Tibial artery (tissue), 4 donors: ENCODE results near the gene RETREG1.

Experiments used
- DNase-seq, 2 donors: peaks; one replicate each; pipeline ENCODE4 v3.0.0-alpha.2; 2019
- H3K27ac ChIP-seq, 2 donors: fragments of 200-600 bp; sonication (generic) in 1 of 2; 1 replicate in 1 of 2; 2 replicates in 1 of 2; pipeline ENCODE4 v1.5.1; 2018 to 2019; ENCODE audit warnings: mild to moderate bottlenecking in 1 of 2
- H3K27me3 ChIP-seq, 2 donors: fragments of 200-600 bp; sonication (generic) in 1 of 2; one replicate each; pipeline versions ENCODE4 v1.5.1 to v1.6.0; 2016 to 2019
- H3K36me3 ChIP-seq, 3 donors: fragments of 200-600 bp; sonication (generic) in 2 of 3; one replicate each; pipeline ENCODE4 v1.5.1; 2016 to 2019; ENCODE audit warnings: mild to moderate bottlenecking in 2 of 3
- H3K4me1 ChIP-seq, 4 donors: fragments of 200-600 bp; sonication (generic) in 2 of 4; 1 replicate in 3 of 4; 2 replicates in 1 of 4; pipeline ENCODE4 v1.5.1; 2016 to 2019
- H3K4me3 ChIP-seq, 2 donors: fragments of 200-600 bp; sonication (generic) in 1 of 2; 1 replicate in 1 of 2; 2 replicates in 1 of 2; pipeline ENCODE4 v1.5.1; 2018 to 2019; ENCODE audit warnings: mild to moderate bottlenecking in 2 of 2
- H3K9me3 ChIP-seq, 3 donors: fragments of 200-600 bp; sonication (generic) in 1 of 3; one replicate each; pipeline ENCODE4 v1.5.1; 2016 to 2019
- intact Hi-C: fragments of 100-400 bp; cut with DNase I; formaldehyde crosslinking; loops from one replicate; pipeline ENCODE4 v1.15.0; 2023; ENCODE audit warnings: low total_unique reads
- TF ChIP-seq, protein P1 (sequence below), 2 experiments: fragments of 200-600 bp in 1 of 2; fragments of 450-650 bp in 1 of 2; IDR thresholded peaks; one replicate each; pipeline ENCODE4 v1.5.1; 2017 to 2019; ENCODE audit warnings: antibody characterized with exemption in 2 of 2, mild to moderate bottlenecking in 1 of 2, moderate library complexity in 1 of 2

RETREG1 gene

DNA sequence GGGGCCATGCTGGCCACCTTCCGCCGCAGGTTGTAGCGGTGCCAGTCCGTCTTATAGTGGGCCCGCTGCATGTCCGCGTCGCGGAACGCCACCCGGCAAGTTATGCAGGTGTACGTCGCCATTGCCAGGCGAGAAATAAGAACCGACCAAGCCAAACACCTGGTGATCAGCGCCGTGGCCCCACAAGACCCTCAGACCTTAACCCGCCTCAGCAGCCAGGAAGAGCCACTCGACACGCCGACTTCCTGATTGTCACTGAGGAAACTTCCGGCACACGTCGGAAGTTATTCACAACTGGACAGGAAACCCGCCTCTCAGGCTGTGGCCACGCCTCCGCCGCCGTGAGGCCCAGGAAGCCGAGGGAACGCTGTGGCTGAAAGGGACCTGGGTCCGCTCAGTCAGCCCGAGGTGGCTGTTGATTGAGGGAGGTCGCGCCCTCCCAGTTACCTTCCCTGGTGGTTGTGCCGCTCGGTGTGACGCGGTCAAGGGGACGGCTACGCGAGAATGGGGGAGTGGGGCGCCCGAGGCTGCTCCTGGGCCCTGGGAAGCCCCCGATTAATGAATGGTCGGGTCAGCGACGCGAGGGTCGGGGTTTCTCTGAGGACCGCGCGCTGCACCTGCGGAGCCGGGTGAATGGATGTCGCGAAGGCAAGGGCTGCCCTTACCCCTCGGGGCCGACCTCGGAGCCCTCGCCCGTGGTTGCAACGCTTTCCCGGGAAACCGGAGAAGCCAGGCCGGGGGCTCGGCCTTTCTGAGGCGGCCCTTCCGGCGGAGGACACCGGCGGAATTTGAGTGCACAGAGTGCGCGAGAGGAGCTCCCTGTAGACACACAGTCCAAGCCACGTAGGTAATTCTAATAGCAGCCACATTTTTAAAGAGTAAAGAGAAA lies 151.0 kb downstream of the RETREG1 start, which contains the start of gene ZNF622:
TSS of gene ZNF622 (minus strand) at position 257 of the 889 bp plus-strand sequence. CDS start at position 122, 135 bp downstream.
- Histone ChIP-seq H3K36me3 (peaks cover 26 to 27% (median 26%) of the 10 kb centered on the region in 3 donors), H3K27ac (peak within 1 kb of the TSS; percentile 74 to 80), H3K27me3 (no peaks in the 10 kb centered on the region), H3K9me3 (no peaks in the 10 kb centered on the region), H3K4me1 (peaks cover 0 to 59% (median 44%) of the 10 kb centered on the region in 4 donors), H3K4me3 (peak within 1 kb of the TSS; percentile 80 to 93)
- intact Hi-C loops = loop anchor here (10.0 kb wide), 1 partner anchor 729 kb away; no protein-coding TSS in a partner anchor
- TF ChIP-seq, protein P1, sequence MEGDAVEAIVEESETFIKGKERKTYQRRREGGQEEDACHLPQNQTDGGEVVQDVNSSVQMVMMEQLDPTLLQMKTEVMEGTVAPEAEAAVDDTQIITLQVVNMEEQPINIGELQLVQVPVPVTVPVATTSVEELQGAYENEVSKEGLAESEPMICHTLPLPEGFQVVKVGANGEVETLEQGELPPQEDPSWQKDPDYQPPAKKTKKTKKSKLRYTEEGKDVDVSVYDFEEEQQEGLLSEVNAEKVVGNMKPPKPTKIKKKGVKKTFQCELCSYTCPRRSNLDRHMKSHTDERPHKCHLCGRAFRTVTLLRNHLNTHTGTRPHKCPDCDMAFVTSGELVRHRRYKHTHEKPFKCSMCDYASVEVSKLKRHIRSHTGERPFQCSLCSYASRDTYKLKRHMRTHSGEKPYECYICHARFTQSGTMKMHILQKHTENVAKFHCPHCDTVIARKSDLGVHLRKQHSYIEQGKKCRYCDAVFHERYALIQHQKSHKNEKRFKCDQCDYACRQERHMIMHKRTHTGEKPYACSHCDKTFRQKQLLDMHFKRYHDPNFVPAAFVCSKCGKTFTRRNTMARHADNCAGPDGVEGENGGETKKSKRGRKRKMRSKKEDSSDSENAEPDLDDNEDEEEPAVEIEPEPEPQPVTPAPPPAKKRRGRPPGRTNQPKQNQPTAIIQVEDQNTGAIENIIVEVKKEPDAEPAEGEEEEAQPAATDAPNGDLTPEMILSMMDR (IDR thresholded peaks at IDR 0.05) = no peak
- DNase-seq = peak; percentile 93

DNA sequence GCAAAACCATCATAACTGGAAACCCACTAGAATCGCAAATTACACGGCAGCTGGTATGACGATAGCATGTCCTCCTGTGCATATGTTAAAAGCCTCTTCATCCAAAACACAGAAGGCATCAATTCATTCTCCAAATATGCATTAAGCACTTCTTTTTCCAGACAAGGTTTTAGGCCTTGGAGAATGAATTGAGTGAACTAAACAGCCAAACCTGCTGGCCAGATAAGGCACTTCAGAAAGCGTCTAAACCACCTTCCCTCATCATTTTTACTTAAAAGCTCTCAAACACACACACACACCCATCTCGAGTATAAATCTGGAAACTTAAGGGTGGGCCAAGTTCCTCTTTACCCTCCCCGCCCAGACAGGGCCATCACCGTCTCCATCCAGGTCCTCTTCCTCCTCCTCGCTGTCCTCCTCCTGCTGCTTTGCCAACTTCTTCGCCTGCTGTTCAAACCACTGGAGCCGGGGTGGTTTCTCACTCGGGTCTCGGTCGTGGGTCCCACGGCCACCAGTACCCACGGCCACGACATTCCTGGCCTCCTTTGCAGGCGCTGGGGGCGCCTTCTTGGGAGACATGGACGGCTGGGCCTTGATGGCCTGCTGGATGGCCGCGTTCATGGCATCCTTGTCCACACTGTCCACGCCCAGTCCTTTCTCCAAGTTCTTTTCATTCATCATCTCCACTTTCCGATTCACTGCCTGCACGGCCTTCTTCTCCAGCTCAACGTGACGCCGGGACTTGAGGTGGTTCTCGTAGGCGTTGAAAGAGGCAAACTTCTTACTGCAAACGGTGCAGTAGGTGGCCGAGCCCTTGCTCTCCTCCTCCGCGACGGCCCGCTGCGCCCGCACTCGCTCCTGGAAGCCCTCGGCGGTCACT lies 151.9 kb downstream of the RETREG1 start:
- TF ChIP-seq, protein P1 (IDR thresholded peaks at IDR 0.05) = no peak
- H3K4me3 ChIP-seq = peak overlapping the region; percentile 80 to 93
- H3K4me1 ChIP-seq = peaks cover 0 to 60% (median 44%) of the 10 kb centered on the region in 4 donors
- intact Hi-C loops = loop anchor here (10.0 kb wide), 1 partner anchor 730 kb away; no protein-coding TSS in a partner anchor
- peak in 1 of 2 donors; percentile 63 for DNase-seq
- H3K27ac ChIP-seq = peak overlapping the region; percentile 74 to 80
- H3K36me3 ChIP-seq = peaks cover 29 to 35% (median 29%) of the 10 kb centered on the region in 3 donors
- no peaks in the 10 kb centered on the region for H3K27me3 ChIP-seq
- no peaks in the 10 kb centered on the region for H3K9me3 ChIP-seq

DNA sequence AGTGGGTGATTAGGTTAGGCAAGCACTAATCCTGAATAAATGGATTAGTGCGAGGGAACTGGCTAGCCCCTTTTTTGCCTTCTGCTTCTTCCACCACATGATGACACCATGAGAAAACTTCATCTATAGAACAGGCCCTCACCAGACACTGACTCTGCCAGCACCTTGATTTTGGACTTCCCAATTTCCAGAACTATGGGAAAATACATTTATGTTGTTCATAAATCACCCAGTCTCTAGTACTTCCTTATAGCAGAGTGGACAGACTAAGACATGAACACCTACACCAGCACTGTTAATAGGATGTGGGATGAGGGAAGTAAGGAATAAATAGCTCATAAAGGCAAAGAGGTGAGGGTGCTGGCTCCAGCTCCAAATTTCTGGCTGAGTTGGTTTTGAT lies 152.6 kb downstream of the RETREG1 start:
- peaks cover 0 to 60% (median 44%) of the 10 kb centered on the region in 4 donors for H3K4me1 ChIP-seq
- TF ChIP-seq, protein P1 (IDR thresholded peaks at IDR 0.05) = no peak
- no peak overlapping the region for H3K27ac ChIP-seq
- intact Hi-C loops = loop anchor here (10.0 kb wide), 1 partner anchor 731 kb away; no protein-coding TSS in a partner anchor
- H3K36me3 ChIP-seq = peaks cover 34 to 41% (median 36%) of the 10 kb centered on the region in 3 donors
- H3K4me3 ChIP-seq = peak overlapping the region; percentile 80 to 93
- no peak for DNase-seq
- no peaks in the 10 kb centered on the region for H3K9me3 ChIP-seq
- no peaks in the 10 kb centered on the region for H3K27me3 ChIP-seq

DNA sequence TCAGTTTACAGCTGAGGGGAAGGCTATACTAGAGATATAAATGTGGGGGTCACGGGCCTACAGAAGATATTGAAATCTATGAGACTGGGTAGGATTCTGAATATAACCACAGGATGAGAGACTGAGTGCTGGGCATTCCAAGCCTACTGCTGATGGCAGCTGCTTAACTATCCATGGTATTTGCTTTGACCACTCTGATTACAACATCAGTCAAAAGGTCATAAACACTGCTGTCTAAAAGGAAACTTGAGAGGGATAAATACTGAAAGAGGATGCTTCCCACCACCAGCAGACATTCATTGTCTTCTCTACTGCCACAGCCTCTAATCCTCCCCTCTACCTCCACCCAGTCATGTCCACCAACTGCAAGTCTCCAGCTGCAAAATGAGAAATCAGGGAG lies 155.0 kb downstream of the RETREG1 start:
- H3K4me3 ChIP-seq = no peak overlapping the region
- peaks cover 0 to 48% (median 38%) of the 10 kb centered on the region in 4 donors for H3K4me1 ChIP-seq

More for the DNA sequence above, 155.0 kb downstream of the RETREG1 start:
- Histone ChIP-seq H3K27me3 (no peaks in the 10 kb centered on the region), H3K27ac (no peak overlapping the region), H3K9me3 (no peaks in the 10 kb centered on the region), H3K36me3 (peaks cover 49 to 65% (median 53%) of the 10 kb centered on the region in 3 donors)
- intact Hi-C loops = loop anchor here (10.0 kb wide), 1 partner anchor 733 kb away; no protein-coding TSS in a partner anchor
- TF ChIP-seq, protein P1 (IDR thresholded peaks at IDR 0.05) = no peak
- DNase-seq = no peak
